Osteocyte (in vitro differentiated cells): Measurements from ENCODE around the gene LINS1. TPM values are rescaled to one million over a fixed set of nuclear protein-coding genes. Genes with fewer than 3 reads are reported as not detected.

ENCODE experiments used
- DNase-seq: peaks from one replicate; pipeline ENCODE4 v3.0.0; 2021; ENCODE audit warnings: mixed read lengths; ENCODE audit not compliant: unreplicated experiment; ENCODE audit errors: extremely low spot score
- H3K27ac Mint-ChIP-seq: one replicate; pipeline ENCODE4 v1.8.0; 2021; ENCODE audit warnings: mild to moderate bottlenecking, mixed read lengths; ENCODE audit not compliant: unreplicated experiment
- H3K27me3 Mint-ChIP-seq: one replicate; pipeline ENCODE4 v1.8.0; 2021; ENCODE audit warnings: mixed read lengths; ENCODE audit not compliant: unreplicated experiment
- H3K36me3 Mint-ChIP-seq: one replicate; pipeline ENCODE4 v1.8.0; 2021; ENCODE audit warnings: mixed read lengths; ENCODE audit not compliant: unreplicated experiment
- H3K4me1 Mint-ChIP-seq: one replicate; pipeline ENCODE4 v1.8.0; 2021; ENCODE audit warnings: mixed read lengths; ENCODE audit not compliant: unreplicated experiment
- H3K4me3 Mint-ChIP-seq: one replicate; pipeline ENCODE4 v1.8.0; 2021; ENCODE audit warnings: mild to moderate bottlenecking, moderate library complexity, mixed read lengths; ENCODE audit not compliant: unreplicated experiment
- H3K9me3 Mint-ChIP-seq: one replicate; pipeline ENCODE4 v1.8.0; 2021; ENCODE audit warnings: mixed read lengths; ENCODE audit not compliant: unreplicated experiment
- total RNA-seq: library from RNA; stranded (reverse); gene quantifications from 2 replicates; pipeline ENCODE4 v1.2.1, GENCODE V29; 2021
- TF ChIP-seq, protein P1 (sequence below): fragments of 200-600 bp; sonication (generic); IDR thresholded peaks from 2 replicates; pipeline ENCODE4 v1.5.0; 2021; ENCODE audit warnings: antibody characterized with exemption, mild to moderate bottlenecking, moderate library complexity

Gene LINS1
- total RNA-seq, 1 donor from 2014 or later: 9.7 TPM

DNA sequence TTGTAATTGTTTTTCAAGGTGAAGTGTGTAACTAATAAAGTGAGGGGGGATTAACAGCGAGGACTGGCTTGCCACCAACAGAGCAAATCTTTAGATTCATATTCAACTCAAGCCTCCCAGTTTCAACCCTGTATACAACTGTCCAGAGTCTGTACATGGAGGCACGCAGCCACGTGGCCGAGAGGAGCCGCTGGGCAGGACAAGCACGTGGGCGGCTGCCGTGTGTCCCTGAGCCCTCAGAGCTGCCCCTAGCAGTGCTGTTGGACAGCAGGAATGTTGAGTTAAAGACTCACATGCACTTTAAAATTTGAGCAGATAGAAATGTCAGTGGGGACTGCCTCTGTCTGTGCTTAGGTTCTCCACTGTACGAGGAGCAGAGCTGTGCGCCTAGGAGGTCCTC, 29.8 kb upstream of the LINS1 start:
- Mint-ChIP-seq H3K36me3 (peaks cover 20% of the 10 kb centered on the region), H3K4me3 (no peak overlapping the region), H3K4me1 (peaks cover 10% of the 10 kb centered on the region), H3K27me3 (no peaks in the 10 kb centered on the region), H3K9me3 (no peaks in the 10 kb centered on the region), H3K27ac (no peak overlapping the region)
- TF ChIP-seq, protein P1, sequence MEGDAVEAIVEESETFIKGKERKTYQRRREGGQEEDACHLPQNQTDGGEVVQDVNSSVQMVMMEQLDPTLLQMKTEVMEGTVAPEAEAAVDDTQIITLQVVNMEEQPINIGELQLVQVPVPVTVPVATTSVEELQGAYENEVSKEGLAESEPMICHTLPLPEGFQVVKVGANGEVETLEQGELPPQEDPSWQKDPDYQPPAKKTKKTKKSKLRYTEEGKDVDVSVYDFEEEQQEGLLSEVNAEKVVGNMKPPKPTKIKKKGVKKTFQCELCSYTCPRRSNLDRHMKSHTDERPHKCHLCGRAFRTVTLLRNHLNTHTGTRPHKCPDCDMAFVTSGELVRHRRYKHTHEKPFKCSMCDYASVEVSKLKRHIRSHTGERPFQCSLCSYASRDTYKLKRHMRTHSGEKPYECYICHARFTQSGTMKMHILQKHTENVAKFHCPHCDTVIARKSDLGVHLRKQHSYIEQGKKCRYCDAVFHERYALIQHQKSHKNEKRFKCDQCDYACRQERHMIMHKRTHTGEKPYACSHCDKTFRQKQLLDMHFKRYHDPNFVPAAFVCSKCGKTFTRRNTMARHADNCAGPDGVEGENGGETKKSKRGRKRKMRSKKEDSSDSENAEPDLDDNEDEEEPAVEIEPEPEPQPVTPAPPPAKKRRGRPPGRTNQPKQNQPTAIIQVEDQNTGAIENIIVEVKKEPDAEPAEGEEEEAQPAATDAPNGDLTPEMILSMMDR: no peak
- no peak for DNase-seq

DNA sequence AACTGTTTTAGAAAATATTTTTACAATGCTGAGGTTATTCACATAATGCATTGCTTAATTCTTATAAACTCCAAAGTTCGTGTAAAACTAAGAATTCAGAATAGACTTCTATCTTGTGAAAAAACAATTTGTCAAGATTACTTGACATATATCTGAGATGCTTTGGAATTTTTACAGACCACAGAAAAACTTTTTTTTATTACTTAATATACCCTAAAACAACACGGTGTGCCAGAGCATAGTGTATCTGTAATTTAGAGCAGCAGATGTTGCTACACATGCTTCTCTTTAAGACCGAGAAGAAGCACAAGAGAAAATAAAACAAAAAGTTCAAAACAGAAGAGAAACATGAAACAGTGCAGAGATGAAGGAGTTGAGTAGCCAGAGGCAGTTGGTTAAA, 26.8 kb upstream of the LINS1 start:
- no peaks in the 10 kb centered on the region for H3K27me3 Mint-ChIP-seq
- TF ChIP-seq, protein P1: no peak
- H3K4me3 Mint-ChIP-seq: no peak overlapping the region
- peaks cover 7% of the 10 kb centered on the region for H3K4me1 Mint-ChIP-seq
- H3K36me3 Mint-ChIP-seq: peaks cover 20% of the 10 kb centered on the region
- H3K9me3 Mint-ChIP-seq: no peaks in the 10 kb centered on the region
- DNase-seq: no peak
- no peak overlapping the region for H3K27ac Mint-ChIP-seq

DNA sequence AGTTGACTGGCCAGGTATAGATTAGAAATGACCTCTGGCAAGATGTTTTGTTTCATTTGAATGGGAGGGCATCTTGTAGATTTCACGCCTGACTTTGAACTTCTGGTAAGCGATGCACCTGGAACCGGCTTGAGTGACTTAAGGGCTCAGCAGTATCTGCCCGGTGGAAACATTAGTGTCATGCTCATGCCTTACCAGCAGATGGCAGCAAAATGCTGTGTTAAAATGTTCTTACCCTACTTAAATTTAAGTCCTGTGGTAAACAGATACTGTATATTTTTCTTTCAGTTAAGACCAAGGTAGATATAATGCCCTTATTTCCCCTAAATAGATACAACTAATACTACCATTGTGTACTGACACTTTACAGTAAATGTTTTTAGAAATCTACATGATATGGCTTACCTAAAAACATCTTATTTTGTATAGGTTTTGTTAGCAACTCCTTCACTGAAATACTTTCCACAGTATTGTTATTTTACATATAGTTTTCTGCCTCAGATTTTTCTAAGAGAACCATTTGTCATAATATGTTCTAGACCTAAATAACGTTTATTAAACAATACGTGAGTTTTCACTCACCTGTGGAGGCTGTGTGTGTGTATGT, 25.9 kb upstream of the LINS1 start:
- Mint-ChIP-seq H3K36me3 (peaks cover 18% of the 10 kb centered on the region), H3K4me3 (no peak overlapping the region), H3K4me1 (peaks cover 7% of the 10 kb centered on the region), H3K27ac (no peak overlapping the region), H3K27me3 (no peaks in the 10 kb centered on the region), H3K9me3 (no peaks in the 10 kb centered on the region)
- no peak for DNase-seq
- TF ChIP-seq, protein P1: peak; percentile 86

DNA sequence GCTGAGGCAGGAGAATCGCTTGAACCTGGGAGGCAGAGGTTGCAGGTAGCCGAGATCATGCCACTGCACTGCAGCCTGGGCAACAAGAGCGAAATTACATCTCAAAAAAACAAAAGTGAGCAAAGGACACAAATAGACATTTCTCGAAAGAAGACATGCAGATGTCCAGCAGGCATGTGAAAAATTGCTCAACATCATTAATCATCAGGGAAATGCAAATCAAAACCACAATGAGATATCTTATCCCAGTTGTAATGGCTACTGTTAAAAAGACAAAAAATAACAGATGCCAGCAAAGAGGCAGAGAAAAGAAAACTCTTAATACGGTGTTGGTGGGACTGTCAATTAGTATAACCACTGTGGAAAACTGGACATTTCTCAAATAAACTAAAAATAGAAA, 21.3 kb upstream of the LINS1 start:
- Mint-ChIP-seq H3K27ac (no peak overlapping the region), H3K4me3 (no peak overlapping the region), H3K36me3 (peaks cover 25% of the 10 kb centered on the region), H3K27me3 (no peaks in the 10 kb centered on the region), H3K9me3 (peaks cover 3% of the 10 kb centered on the region), H3K4me1 (peaks cover 4% of the 10 kb centered on the region)
- TF ChIP-seq, protein P1: no peak
- DNase-seq: no peak

DNA sequence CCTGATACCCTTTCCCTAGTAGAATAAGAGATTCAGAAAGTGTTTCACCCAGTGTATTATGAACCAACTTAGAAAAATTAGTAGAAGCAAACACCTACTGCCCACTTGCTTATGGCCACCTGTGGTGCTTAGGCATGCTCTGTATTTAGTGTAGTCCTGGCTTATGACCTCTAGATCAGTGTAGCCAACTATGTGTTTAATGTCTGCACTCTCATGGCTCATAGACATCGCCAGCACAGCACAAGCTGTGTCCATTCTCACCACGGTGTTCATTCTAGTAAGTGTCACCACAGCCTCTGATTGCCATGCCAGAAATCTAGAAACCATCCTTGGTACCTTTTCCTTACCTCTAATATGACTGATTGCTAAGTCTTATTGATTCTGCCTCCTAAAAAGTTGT, 14.7 kb upstream of the LINS1 start:
- Mint-ChIP-seq H3K9me3 (no peaks in the 10 kb centered on the region), H3K36me3 (peaks cover 31% of the 10 kb centered on the region), H3K27me3 (no peaks in the 10 kb centered on the region), H3K27ac (no peak overlapping the region), H3K4me1 (no peaks in the 10 kb centered on the region), H3K4me3 (no peak overlapping the region)
- TF ChIP-seq, protein P1: no peak
- no peak for DNase-seq
